Renal cortex interstitium (tissue), 11 donors: ENCODE measurements around the gene NFKBIA. TPM values are rescaled to one million over a fixed set of nuclear protein-coding genes. Genes with fewer than 3 reads are reported as not detected.
"Not testable (repeated sequence)": the region's sequence is repeated elsewhere in the genome, so short reads cannot be mapped to it uniquely, and the experiment has no call there.

ENCODE experiments used
- DNase-seq, 11 donors: peaks; one replicate each; pipeline ENCODE4 v3.0.0-alpha.2; 2013; ENCODE audit warnings: low read depth in 9 of 11, low spot score in 4 of 11; ENCODE audit errors: extremely low read depth in 1 of 11
- polyA plus RNA-seq, 3 donors: library from polyadenylated mRNA; unstranded; fragments of 120-200 nt; gene quantifications; one replicate each; pipeline ENCODE4 v1.2.1, GENCODE V29; 2013; ENCODE audit not compliant: insufficient read length in 3 of 3

NFKBIA gene
- polyA plus RNA-seq, 3 donors: 58.6 to 62.4 (median 60.3) TPM

DNA sequence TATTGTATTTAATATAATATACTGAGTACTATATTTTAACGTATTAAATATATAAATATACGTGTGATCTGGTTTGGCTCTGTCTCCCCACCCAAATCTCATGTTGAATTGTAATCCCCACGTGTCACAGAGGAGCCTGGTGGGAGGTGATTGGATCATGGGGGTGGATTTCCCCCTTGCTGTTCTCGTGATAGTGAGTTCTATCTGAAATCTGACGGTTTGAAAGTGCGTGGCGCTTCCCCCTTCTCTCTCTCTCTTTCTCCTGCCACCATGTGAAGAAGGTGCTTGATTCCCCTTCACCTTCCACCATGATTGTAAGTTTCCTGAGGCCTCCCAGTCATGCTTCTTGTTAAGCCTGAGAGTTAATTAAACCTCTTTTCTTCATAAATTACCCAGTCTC, 44.9 kb downstream of the NFKBIA start:
- not testable (repeated sequence) for DNase-seq

DNA sequence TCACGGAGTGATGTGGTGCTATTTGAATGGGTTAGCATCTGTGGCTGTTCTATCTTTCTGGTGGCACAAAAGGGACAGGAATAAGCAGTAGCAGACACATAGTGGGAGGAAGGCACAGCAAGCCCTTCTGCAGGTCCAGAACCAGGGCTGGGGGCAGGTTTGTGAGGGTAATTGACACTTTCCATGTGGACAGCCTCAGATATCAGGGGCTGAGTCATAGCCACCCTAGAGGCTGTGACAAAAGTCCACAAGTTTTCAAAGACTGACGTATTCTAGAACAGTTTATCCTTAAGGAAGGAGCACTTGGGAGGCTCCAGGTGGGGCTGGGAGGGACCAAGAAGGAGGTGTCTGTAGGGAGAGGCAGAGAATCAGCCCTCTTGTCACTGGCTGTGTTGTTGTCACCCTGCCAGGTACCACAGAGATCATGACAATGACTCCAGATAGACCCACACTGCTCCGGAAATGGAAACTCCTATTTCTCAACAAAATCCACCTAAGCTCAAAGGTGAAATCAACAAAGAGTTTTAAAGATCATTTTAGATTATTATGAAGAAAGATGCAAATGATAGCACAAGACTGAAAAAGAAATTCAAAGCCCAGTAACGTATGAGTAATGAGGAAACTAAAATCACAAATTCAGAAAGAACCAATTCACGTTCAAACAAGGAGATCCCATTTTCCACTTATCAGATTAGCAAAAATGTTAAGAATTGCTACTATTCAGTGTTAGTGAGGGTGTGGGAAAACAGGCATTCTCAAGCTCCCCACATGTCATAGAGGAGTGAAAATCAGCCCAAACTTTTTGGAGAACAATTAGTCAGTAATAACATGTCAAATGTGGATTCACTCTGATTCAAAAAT, 48.3 kb downstream of the NFKBIA start:
- no peak for DNase-seq

DNA sequence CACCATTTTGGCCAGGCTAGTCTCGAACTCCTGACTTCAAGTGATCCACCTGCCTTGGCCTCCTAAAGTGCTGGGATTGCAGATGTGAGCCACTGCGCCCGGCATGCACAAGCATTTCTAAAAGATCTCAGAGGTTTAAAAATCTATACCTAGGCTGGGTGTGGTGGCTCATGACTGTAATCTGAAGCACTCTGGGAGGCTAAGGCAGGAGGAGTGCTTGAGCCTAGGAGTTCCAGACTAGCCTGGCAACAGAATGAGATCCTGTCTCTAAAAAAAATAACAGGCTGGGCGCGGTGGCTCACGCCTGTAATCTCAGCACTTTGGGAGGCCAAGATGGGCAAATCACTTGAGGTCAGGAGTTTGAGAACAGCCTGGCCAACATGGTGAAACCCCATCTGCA, 49.3 kb downstream of the NFKBIA start:
- DNase-seq: not testable (repeated sequence)

DNA sequence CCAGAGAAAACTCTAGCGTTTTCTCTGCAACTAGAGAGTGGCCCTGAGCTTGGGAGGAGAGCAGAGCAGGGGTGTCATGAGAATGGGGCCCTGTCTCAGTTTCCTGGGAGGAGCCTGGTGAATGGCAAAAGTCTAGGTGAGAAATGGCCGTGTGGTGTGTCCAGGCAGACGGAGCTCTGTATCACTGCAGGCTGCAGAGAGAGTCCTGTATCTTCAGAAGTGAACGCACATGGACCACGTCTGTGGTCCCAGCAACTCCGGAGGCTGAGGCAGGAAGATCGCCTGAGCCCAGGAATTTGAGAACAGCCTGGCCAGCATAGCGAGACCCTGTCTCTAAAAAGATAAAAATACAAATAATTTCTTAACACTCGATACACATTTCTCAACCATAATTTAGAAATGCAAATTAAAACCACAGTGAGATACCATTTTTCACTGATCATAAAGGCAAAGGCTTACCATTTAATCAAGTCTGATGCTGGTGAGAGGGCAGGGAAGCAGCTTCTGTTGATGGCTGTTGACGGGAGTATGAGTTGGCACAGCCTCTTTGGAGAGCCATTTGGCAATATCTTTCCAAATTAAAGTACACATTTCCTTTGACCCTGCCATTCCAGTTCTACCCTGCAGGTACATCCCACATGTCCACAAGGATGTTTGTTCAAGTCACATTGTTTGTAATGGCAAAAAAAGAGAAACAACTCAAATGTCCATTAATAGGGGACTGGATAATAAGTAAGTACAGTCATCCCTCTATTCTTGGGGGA, 51.0 kb downstream of the NFKBIA start:
- no peak for DNase-seq

DNA sequence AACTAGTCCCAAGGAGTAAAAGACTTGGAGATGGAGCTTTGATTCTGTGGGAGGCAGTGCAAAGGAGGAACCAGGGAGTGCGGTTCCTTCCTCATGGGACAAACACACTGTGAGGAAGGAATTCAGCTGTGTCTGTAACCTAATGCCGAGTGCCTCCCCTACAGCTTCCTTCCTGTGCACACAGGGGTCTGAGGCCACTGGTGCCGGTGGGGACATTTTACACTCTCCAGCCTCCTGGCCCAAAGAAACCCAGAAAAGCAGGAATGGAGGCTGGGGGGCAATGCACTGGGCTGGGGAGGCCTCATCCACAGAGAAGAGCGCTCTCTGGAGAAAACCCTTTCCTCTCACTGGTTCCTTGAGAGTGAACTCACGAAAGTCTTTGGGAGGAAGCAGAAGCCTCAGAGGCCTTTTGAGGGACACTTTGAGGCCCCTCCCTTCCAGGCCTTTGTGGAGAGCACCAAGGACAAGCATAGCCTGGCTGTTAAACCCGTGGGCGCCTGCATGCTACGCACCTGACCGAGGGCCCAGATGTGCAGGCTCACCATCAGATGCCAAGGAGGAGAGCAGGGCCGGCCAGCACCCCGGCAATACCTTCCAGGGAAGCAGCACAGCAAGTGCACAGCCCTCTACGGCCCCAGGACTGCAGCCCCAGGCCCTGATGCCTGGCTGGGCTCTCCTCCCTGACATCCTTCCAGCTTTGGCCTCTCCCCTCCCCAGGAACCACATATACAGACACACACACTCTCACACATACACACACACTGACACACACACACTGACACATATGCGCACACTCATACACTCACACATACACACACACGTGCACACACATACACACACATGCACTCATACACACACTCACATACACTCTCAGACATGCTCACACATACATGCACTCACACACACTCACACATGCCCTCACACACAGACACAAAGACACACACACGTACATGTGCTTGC, 52.0 kb downstream of the NFKBIA start:
- DNase-seq: no peak

DNA sequence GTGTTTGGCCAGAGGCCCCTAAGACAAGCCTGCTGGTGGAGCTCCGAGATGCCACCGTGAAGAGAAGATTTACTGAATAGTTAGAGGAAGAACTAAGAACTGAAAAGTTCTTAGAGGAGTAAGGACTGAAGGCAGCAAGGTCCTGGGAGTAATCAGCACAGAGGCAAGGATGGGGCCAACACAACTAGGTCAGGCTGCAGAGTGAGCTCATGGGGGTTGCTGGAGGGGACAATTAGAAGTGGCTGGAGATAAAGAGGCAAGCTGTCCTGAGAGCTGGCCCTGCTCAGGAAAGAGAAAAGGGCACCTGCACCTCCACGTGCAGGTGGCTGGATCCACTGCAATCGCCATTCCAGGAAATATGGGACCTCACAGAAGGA, 52.7 kb downstream of the NFKBIA start:
- no peak for DNase-seq

Other genes starting within 250 kb of the NFKBIA start
- 100 to 1,000 TPM; 150 to 189 (median 177) TPM for gene PSMA6, start 112.4 kb downstream of the NFKBIA start, polyA plus RNA-seq
- gene INSM2, start 129.4 kb upstream of the NFKBIA start, polyA plus RNA-seq: not detected